ENCODE results near the gene AKR1D1. TPM values are rescaled to one million over a fixed set of nuclear protein-coding genes. Genes with fewer than 3 reads are reported as not detected.

The AKR1D1 gene
- total and polyA plus RNA-seq, 2 of the 13 experiments (the other 11 are each of a cell fraction or from before 2014, with no cell fraction given), result 6.9 to 37.0 TPM

DNA sequence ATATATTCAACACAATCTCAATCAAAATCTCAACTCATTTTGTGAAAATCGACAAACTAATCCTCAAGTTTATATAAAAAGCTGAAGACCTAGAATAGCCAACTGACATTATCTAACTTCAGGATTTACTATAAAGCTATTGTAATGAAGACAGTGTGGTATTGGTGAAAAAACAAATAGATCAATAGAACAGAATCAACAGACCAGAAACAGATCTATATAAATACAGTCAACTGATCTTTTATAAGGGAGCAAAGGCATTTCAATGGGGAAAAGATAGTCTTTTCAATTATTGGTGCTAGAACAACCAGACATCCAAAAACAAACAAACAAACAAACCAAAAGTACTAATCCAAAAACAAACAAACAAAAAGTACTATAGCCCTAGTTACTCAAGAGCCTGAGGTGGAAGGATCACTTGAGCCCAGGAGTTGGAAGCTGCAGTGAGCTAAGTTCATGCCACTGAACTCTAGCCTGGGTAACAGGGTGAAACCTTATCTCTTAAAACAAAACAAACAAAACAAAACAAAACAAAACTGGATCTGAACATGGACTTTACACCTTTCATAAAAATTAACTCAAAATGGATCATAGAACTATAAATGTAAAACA is 26.6 kb upstream of the AKR1D1 start (continued):
- TF ChIP-seq ZNF878 (CRISPR knock-in tag; IDR thresholded peaks at IDR 0.05) (peak; percentile 33; the same call in 1 of the 2 replicates), ZNF343 (CRISPR knock-in tag; IDR thresholded peaks at IDR 0.05) (no peak), JUND (CRISPR knock-in tag; IDR thresholded peaks at IDR 0.05) (no peak), ZNF557 (CRISPR knock-in tag; IDR thresholded peaks at IDR 0.05) (no peak), MED1 (CRISPR knock-in tag; IDR thresholded peaks at IDR 0.05) (peak; percentile 84), ZNF282 (IDR thresholded peaks at IDR 0.05; ENCODE audit: partially characterized antibody) (no peak), HNRNPLL (IDR thresholded peaks at IDR 0.05; ENCODE audit: low read depth, low read length, poor library complexity, severe bottlenecking) (no peak), ZFP41 (CRISPR knock-in tag; IDR thresholded peaks at IDR 0.05; ENCODE audit: borderline replicate concordance) (no peak), SPEN (CRISPR knock-in tag; IDR thresholded peaks at IDR 0.05; ENCODE audit: low read depth) (no peak), JDP2 (CRISPR knock-in tag; IDR thresholded peaks at IDR 0.05; ENCODE audit: borderline replicate concordance) (no peak), ZNF234 (CRISPR knock-in tag; conservative IDR thresholded peaks at IDR 0.05) (no peak), SNAI1 (CRISPR knock-in tag; IDR thresholded peaks at IDR 0.05; ENCODE audit: borderline replicate concordance) (no peak), PCBP2 (optimal IDR thresholded peaks at IDR 0.05; ENCODE audit: low read depth, low read length, poor library complexity, severe bottlenecking) (no peak), RXRB (CRISPR knock-in tag; IDR thresholded peaks at IDR 0.05; ENCODE audit: borderline replicate concordance) (peak; percentile 90), KMT2B (CRISPR knock-in tag; IDR thresholded peaks at IDR 0.05) (no peak), MXI1 (IDR thresholded peaks at IDR 0.05; ENCODE audit: borderline replicate concordance, low read depth, low read length) (no peak), ZNF446 (CRISPR knock-in tag; IDR thresholded peaks at IDR 0.05) (no peak)
- TF ChIP-seq, protein P1, sequence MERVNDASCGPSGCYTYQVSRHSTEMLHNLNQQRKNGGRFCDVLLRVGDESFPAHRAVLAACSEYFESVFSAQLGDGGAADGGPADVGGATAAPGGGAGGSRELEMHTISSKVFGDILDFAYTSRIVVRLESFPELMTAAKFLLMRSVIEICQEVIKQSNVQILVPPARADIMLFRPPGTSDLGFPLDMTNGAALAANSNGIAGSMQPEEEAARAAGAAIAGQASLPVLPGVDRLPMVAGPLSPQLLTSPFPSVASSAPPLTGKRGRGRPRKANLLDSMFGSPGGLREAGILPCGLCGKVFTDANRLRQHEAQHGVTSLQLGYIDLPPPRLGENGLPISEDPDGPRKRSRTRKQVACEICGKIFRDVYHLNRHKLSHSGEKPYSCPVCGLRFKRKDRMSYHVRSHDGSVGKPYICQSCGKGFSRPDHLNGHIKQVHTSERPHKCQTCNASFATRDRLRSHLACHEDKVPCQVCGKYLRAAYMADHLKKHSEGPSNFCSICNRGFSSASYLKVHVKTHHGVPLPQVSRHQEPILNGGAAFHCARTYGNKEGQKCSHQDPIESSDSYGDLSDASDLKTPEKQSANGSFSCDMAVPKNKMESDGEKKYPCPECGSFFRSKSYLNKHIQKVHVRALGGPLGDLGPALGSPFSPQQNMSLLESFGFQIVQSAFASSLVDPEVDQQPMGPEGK (CRISPR knock-in tag; IDR thresholded peaks at IDR 0.05), result no peak
- TF ChIP-seq, protein P2, sequence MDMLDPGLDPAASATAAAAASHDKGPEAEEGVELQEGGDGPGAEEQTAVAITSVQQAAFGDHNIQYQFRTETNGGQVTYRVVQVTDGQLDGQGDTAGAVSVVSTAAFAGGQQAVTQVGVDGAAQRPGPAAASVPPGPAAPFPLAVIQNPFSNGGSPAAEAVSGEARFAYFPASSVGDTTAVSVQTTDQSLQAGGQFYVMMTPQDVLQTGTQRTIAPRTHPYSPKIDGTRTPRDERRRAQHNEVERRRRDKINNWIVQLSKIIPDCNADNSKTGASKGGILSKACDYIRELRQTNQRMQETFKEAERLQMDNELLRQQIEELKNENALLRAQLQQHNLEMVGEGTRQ (IDR thresholded peaks at IDR 0.05; ENCODE audit: low read depth, low read length), result no peak
- TF ChIP-seq, protein P2 (CRISPR knock-in tag; IDR thresholded peaks at IDR 0.05; ENCODE audit: borderline replicate concordance), result no peak

Data from HepG2 (cell line).